HEK293T (cell line): ENCODE results near the gene ZNF134.

Source experiments
- ARNT ChIP-seq: fragments of 450-650 bp; IDR thresholded peaks from 2 replicates; pipeline ENCODE4 v1.6.1; 2017; ENCODE audit warnings: mild to moderate bottlenecking
- BHLHE40 ChIP-seq: fragments of 450-650 bp; IDR thresholded peaks from 2 replicates; pipeline ENCODE4 v1.6.1; 2016; ENCODE audit warnings: mild to moderate bottlenecking, moderate library complexity, borderline replicate concordance
- FOXA1 ChIP-seq: fragments of 450-650 bp; IDR thresholded peaks from 2 replicates; pipeline ENCODE4 v1.6.1; 2016; ENCODE audit warnings: mild to moderate bottlenecking
- FOXK2 ChIP-seq: fragments of 450-650 bp; IDR thresholded peaks from 2 replicates; pipeline ENCODE4 v1.6.1; 2016; ENCODE audit warnings: mild to moderate bottlenecking
- FOXM1 ChIP-seq: fragments of 450-650 bp; IDR thresholded peaks from 2 replicates; pipeline ENCODE4 v1.6.1; 2017; ENCODE audit warnings: mild to moderate bottlenecking, borderline replicate concordance
- HDGF ChIP-seq: fragments of 450-650 bp; IDR thresholded peaks from 2 replicates; pipeline ENCODE4 v1.6.1; 2017; ENCODE audit warnings: antibody characterized with exemption, borderline replicate concordance
- L3MBTL2 ChIP-seq: fragments of 450-650 bp; conservative IDR thresholded peaks from 2 replicates; pipeline ENCODE4 v1.6.1; 2016; ENCODE audit warnings: mild to moderate bottlenecking
- LEF1 ChIP-seq: fragments of 450-650 bp; IDR thresholded peaks from 2 replicates; pipeline ENCODE4 v1.6.1; 2017; ENCODE audit warnings: mild to moderate bottlenecking, borderline replicate concordance
- NFRKB ChIP-seq: fragments of 450-650 bp; IDR thresholded peaks from 2 replicates; pipeline ENCODE4 v1.6.1; 2016; ENCODE audit warnings: mild to moderate bottlenecking, moderate library complexity
- SP1 ChIP-seq: fragments of 450-650 bp; IDR thresholded peaks from 2 replicates; pipeline ENCODE4 v1.6.1; 2017
- SUZ12 ChIP-seq: fragments of 450-650 bp; IDR thresholded peaks from 2 replicates; pipeline ENCODE4 v1.6.1; 2016; ENCODE audit warnings: mild to moderate bottlenecking
- TARDBP ChIP-seq: fragments of 450-650 bp; IDR thresholded peaks from 2 replicates; pipeline ENCODE4 v1.6.1; 2016
- TF ChIP-seq, protein P1 (sequence below): fragments of 450-650 bp; IDR thresholded peaks from 2 replicates; pipeline ENCODE4 v1.6.1; 2016

DNA sequence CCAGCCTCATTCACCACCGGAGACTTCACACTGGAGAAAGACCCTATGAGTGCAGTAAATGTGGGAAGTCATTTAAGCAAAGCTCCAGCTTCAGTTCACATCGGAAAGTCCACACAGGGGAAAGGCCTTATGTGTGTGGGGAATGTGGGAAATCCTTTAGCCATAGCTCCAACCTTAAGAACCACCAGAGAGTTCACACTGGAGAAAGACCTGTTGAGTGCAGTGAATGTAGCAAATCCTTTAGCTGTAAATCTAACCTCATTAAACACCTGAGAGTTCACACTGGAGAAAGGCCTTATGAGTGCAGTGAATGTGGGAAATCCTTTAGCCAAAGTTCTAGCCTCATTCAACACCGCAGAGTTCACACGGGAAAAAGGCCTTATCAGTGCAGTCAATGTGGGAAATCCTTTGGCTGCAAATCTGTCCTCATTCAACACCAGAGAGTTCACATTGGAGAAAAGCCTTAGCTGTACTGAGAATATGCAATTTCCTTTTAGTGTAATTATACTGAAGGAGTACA, 27.7 kb downstream of the ZNF134 start:
- TF ChIP-seq FOXK2 (no peak), SP1 (no peak), SUZ12 (no peak), FOXM1 (no peak), L3MBTL2 (no peak), TARDBP (no peak), HDGF (no peak), NFRKB (no peak), ARNT (no peak), FOXA1 (no peak), BHLHE40 (no peak), LEF1 (no peak)
- TF ChIP-seq, protein P1, sequence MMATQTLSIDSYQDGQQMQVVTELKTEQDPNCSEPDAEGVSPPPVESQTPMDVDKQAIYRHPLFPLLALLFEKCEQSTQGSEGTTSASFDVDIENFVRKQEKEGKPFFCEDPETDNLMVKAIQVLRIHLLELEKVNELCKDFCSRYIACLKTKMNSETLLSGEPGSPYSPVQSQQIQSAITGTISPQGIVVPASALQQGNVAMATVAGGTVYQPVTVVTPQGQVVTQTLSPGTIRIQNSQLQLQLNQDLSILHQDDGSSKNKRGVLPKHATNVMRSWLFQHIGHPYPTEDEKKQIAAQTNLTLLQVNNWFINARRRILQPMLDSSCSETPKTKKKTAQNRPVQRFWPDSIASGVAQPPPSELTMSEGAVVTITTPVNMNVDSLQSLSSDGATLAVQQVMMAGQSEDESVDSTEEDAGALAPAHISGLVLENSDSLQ: no peak
